ENCODE measurements around the gene ADAMTS6.

Gene ADAMTS6

GRCh38 chr5:65137631-65138030, 344.1 kb downstream of the ADAMTS6 start:
- H3K4me2 ChIP-seq (ENCODE audit: low read length, poor library complexity, severe bottlenecking) = no peak overlapping the region
- H4K8ac ChIP-seq (ENCODE audit: low read length) = no peak overlapping the region
- DNase-seq = peak; percentile 8
- H2BK15ac ChIP-seq (ENCODE audit: low read depth, poor library complexity, severe bottlenecking) = no peak overlapping the region
- no peaks in the 10 kb centered on the region for H3K9me3 ChIP-seq (ENCODE audit: control insufficient read depth, low read length)
- H3K27me3 ChIP-seq (ENCODE audit: control insufficient read depth in 1 of 2, insufficient read depth in 1 of 2, low read length in 2 of 2) = no peaks in the 10 kb centered on the region
- H3K23ac ChIP-seq (ENCODE audit: low read length in 2 of 2) = no peak overlapping the region
- no peak overlapping the region for H2AK5ac ChIP-seq (ENCODE audit: low read length, severe bottlenecking)
- H2BK12ac ChIP-seq (ENCODE audit: low read length in 2 of 2) = no peak overlapping the region
- H3K79me1 ChIP-seq (replicated peaks; ENCODE audit: low read length, poor library complexity, severe bottlenecking) = no peaks in the 10 kb centered on the region
- H2BK120ac ChIP-seq (ENCODE audit: low read depth, low read length) = no peak overlapping the region
- H3K4ac ChIP-seq (ENCODE audit: low read depth in 1 of 2, low read length in 2 of 2) = no peak overlapping the region
- H2BK5ac ChIP-seq (ENCODE audit: low read depth, low read length, poor library complexity, severe bottlenecking) = no peak overlapping the region
- no peak overlapping the region for H2AFZ ChIP-seq (ENCODE audit: low read depth, low read length)
- no peak overlapping the region for H3K9ac ChIP-seq (ENCODE audit: low read length)
- H3K18ac ChIP-seq (ENCODE audit: low read depth in 1 of 2, low read length in 2 of 2) = no peak overlapping the region
- H3K4me1 ChIP-seq (ENCODE audit: control insufficient read depth, insufficient read depth, low read depth, low read length) = peaks cover 6% of the 10 kb centered on the region
- WGBS = 61% methylated on average over 4 of the region's 4 CpGs
- H3K4me3 ChIP-seq (ENCODE audit: insufficient read depth in 1 of 2, low read depth in 1 of 2, low read length in 2 of 2) = no peak overlapping the region
- no peak overlapping the region for H4K91ac ChIP-seq (ENCODE audit: low read length)
- H3K36me3 ChIP-seq (ENCODE audit: control insufficient read depth in 1 of 2, insufficient read depth in 2 of 2, low read depth in 1 of 2, low read length in 2 of 2) = no peaks in the 10 kb centered on the region
- no peak overlapping the region for H3K14ac ChIP-seq (ENCODE audit: low read length in 2 of 2)
- peak overlapping the region; percentile 49 for H3K27ac ChIP-seq (ENCODE audit: low read length, poor library complexity, severe bottlenecking)

- no peak overlapping the region for H2BK12ac ChIP-seq (ENCODE audit: low read length in 2 of 2)
- H2BK5ac ChIP-seq (ENCODE audit: low read depth, low read length, poor library complexity, severe bottlenecking) = no peak overlapping the region
- H3K4me3 ChIP-seq (ENCODE audit: insufficient read depth in 1 of 2, low read depth in 1 of 2, low read length in 2 of 2) = no peak overlapping the region
- H3K23ac ChIP-seq (ENCODE audit: low read length in 2 of 2) = no peak overlapping the region
- H4K91ac ChIP-seq (ENCODE audit: low read length) = no peak overlapping the region
- no peak for DNase-seq
- H3K4me1 ChIP-seq (ENCODE audit: control insufficient read depth, insufficient read depth, low read depth, low read length) = peaks cover 4% of the 10 kb centered on the region
- no peaks in the 10 kb centered on the region for H3K36me3 ChIP-seq (ENCODE audit: control insufficient read depth in 1 of 2, insufficient read depth in 2 of 2, low read depth in 1 of 2, low read length in 2 of 2)
- H2BK15ac ChIP-seq (ENCODE audit: low read depth, poor library complexity, severe bottlenecking) = no peak overlapping the region
- no peak overlapping the region for H2BK120ac ChIP-seq (ENCODE audit: low read depth, low read length)
- no peak overlapping the region for H3K27ac ChIP-seq (ENCODE audit: low read length, poor library complexity, severe bottlenecking)
- H3K4me2 ChIP-seq (ENCODE audit: low read length, poor library complexity, severe bottlenecking) = no peak overlapping the region
- H3K9me3 ChIP-seq (ENCODE audit: control insufficient read depth, low read length) = no peaks in the 10 kb centered on the region
- H3K9ac ChIP-seq (ENCODE audit: low read length) = peak overlapping the region; percentile 10
- H3K27me3 ChIP-seq (ENCODE audit: control insufficient read depth in 1 of 2, insufficient read depth in 1 of 2, low read length in 2 of 2) = no peaks in the 10 kb centered on the region
- H3K14ac ChIP-seq (ENCODE audit: low read length in 2 of 2) = no peak overlapping the region
- no peak overlapping the region for H3K4ac ChIP-seq (ENCODE audit: low read depth in 1 of 2, low read length in 2 of 2)
- 80% methylated on average over 2 of the region's 2 CpGs for WGBS
- no peak overlapping the region for H2AFZ ChIP-seq (ENCODE audit: low read depth, low read length)
- no peaks in the 10 kb centered on the region for H3K79me1 ChIP-seq (replicated peaks; ENCODE audit: low read length, poor library complexity, severe bottlenecking)
- no peak overlapping the region for H3K18ac ChIP-seq (ENCODE audit: low read depth in 1 of 2, low read length in 2 of 2)
- no peak overlapping the region for H4K8ac ChIP-seq (ENCODE audit: low read length)
- H2AK5ac ChIP-seq (ENCODE audit: low read length, severe bottlenecking) = peak overlapping the region; percentile 8
Measured at GRCh38 chr5:65133477-65134110, 348.1 kb downstream of the ADAMTS6 start.

GRCh38 chr5:65132386-65132785, 349.3 kb downstream of the ADAMTS6 start:
- H3K18ac ChIP-seq (ENCODE audit: low read depth in 1 of 2, low read length in 2 of 2) = no peak overlapping the region
- H2BK120ac ChIP-seq (ENCODE audit: low read depth, low read length) = no peak overlapping the region
- H3K4me2 ChIP-seq (ENCODE audit: low read length, poor library complexity, severe bottlenecking) = no peak overlapping the region
- H3K9ac ChIP-seq (ENCODE audit: low read length) = no peak overlapping the region
- H4K8ac ChIP-seq (ENCODE audit: low read length) = no peak overlapping the region
- no peak overlapping the region for H2BK15ac ChIP-seq (ENCODE audit: low read depth, poor library complexity, severe bottlenecking)
- no peak overlapping the region for H3K14ac ChIP-seq (ENCODE audit: low read length in 2 of 2)
- 95% methylated on average over 2 of the region's 4 CpGs for WGBS
- no peaks in the 10 kb centered on the region for H3K27me3 ChIP-seq (ENCODE audit: control insufficient read depth in 1 of 2, insufficient read depth in 1 of 2, low read length in 2 of 2)
- no peaks in the 10 kb centered on the region for H3K36me3 ChIP-seq (ENCODE audit: control insufficient read depth in 1 of 2, insufficient read depth in 2 of 2, low read depth in 1 of 2, low read length in 2 of 2)
- peaks cover 7% of the 10 kb centered on the region for H3K4me1 ChIP-seq (ENCODE audit: control insufficient read depth, insufficient read depth, low read depth, low read length)
- no peak overlapping the region for H3K27ac ChIP-seq (ENCODE audit: low read length, poor library complexity, severe bottlenecking)
- no peak overlapping the region for H3K4ac ChIP-seq (ENCODE audit: low read depth in 1 of 2, low read length in 2 of 2)
- H3K79me1 ChIP-seq (replicated peaks; ENCODE audit: low read length, poor library complexity, severe bottlenecking) = no peaks in the 10 kb centered on the region
- H2BK12ac ChIP-seq (ENCODE audit: low read length in 2 of 2) = no peak overlapping the region
- no peak for DNase-seq
- no peak overlapping the region for H4K91ac ChIP-seq (ENCODE audit: low read length)
- H3K4me3 ChIP-seq (ENCODE audit: insufficient read depth in 1 of 2, low read depth in 1 of 2, low read length in 2 of 2) = no peak overlapping the region
- H2BK5ac ChIP-seq (ENCODE audit: low read depth, low read length, poor library complexity, severe bottlenecking) = no peak overlapping the region
- H2AK5ac ChIP-seq (ENCODE audit: low read length, severe bottlenecking) = no peak overlapping the region
- H3K23ac ChIP-seq (ENCODE audit: low read length in 2 of 2) = no peak overlapping the region
- H2AFZ ChIP-seq (ENCODE audit: low read depth, low read length) = no peak overlapping the region
- no peaks in the 10 kb centered on the region for H3K9me3 ChIP-seq (ENCODE audit: control insufficient read depth, low read length)

GRCh38 chr5:65128226-65128625, 353.5 kb downstream of the ADAMTS6 start:
- Histone ChIP-seq H3K9ac (ENCODE audit: low read length) (no peak overlapping the region), H3K14ac (ENCODE audit: low read length in 2 of 2) (no peak overlapping the region), H3K18ac (ENCODE audit: low read depth in 1 of 2, low read length in 2 of 2) (peak overlapping the region in 1 of 2 experiments; percentile 50), H3K4ac (ENCODE audit: low read depth in 1 of 2, low read length in 2 of 2) (peak overlapping the region in 1 of 2 experiments; percentile 44), H4K91ac (ENCODE audit: low read length) (no peak overlapping the region), H3K36me3 (ENCODE audit: control insufficient read depth in 1 of 2, insufficient read depth in 2 of 2, low read depth in 1 of 2, low read length in 2 of 2) (no peaks in the 10 kb centered on the region), H3K79me1 (replicated peaks; ENCODE audit: low read length, poor library complexity, severe bottlenecking) (no peaks in the 10 kb centered on the region), H3K4me1 (ENCODE audit: control insufficient read depth, insufficient read depth, low read depth, low read length) (peaks cover 2% of the 10 kb centered on the region), H3K27me3 (ENCODE audit: control insufficient read depth in 1 of 2, insufficient read depth in 1 of 2, low read length in 2 of 2) (no peaks in the 10 kb centered on the region), H3K9me3 (ENCODE audit: control insufficient read depth, low read length) (no peaks in the 10 kb centered on the region), H3K27ac (ENCODE audit: low read length, poor library complexity, severe bottlenecking) (peak overlapping the region; percentile 16), H2BK12ac (ENCODE audit: low read length in 2 of 2) (peak overlapping the region in 1 of 2 experiments; percentile 45), H3K4me2 (ENCODE audit: low read length, poor library complexity, severe bottlenecking) (no peak overlapping the region), H3K4me3 (ENCODE audit: insufficient read depth in 1 of 2, low read depth in 1 of 2, low read length in 2 of 2) (no peak overlapping the region), H3K23ac (ENCODE audit: low read length in 2 of 2) (no peak overlapping the region), H2AFZ (ENCODE audit: low read depth, low read length) (no peak overlapping the region), H2BK120ac (ENCODE audit: low read depth, low read length) (no peak overlapping the region), H2BK15ac (ENCODE audit: low read depth, poor library complexity, severe bottlenecking) (no peak overlapping the region), H2AK5ac (ENCODE audit: low read length, severe bottlenecking) (no peak overlapping the region), H2BK5ac (ENCODE audit: low read depth, low read length, poor library complexity, severe bottlenecking) (no peak overlapping the region), H4K8ac (ENCODE audit: low read length) (peak overlapping the region; percentile 45)
- WGBS = 50% methylated on average over 6 of the region's 6 CpGs
- DNase-seq = peak; percentile 74

All from mesenchymal stem cell (in vitro differentiated cells and primary cell).